Aorta (tissue), 5 donors: ENCODE measurements around the gene CCDC88B. TPM values are rescaled to one million over a fixed set of nuclear protein-coding genes. Genes with fewer than 3 reads are reported as not detected.

Source experiments
- ATAC-seq: fragments of 200-7000 bp; cut with Tn5 transposase; one replicate; pipeline ENCODE4 v1.9.1; 2022; ENCODE audit warnings: moderate library complexity; ENCODE audit not compliant: low FRiP score
- DNase-seq, 2 donors: peaks; one replicate each; pipeline ENCODE4 v3.0.0-alpha.2; 2020
- H3K27ac ChIP-seq, 2 donors: one replicate each; pipeline ENCODE4 v1.5.1; 2013; ENCODE audit warnings: low read length in 2 of 2, mild to moderate bottlenecking in 2 of 2, moderate library complexity in 2 of 2, control low read depth in 1 of 2, inconsistent platforms in 1 of 2, low read depth in 1 of 2
- H3K27me3 ChIP-seq, 2 donors: one replicate each; pipeline ENCODE4 v1.6.1; 2013; ENCODE audit warnings: control low read depth in 1 of 2, low read length in 1 of 2, mild to moderate bottlenecking in 1 of 2, moderate library complexity in 1 of 2; ENCODE audit not compliant: insufficient read depth in 2 of 2, control insufficient read depth in 1 of 2
- H3K36me3 ChIP-seq, 2 donors: one replicate each; pipeline ENCODE4 v1.6.1; 2013; ENCODE audit warnings: control low read depth in 1 of 2, low read length in 1 of 2, mild to moderate bottlenecking in 1 of 2; ENCODE audit not compliant: insufficient read depth in 2 of 2, control insufficient read depth in 1 of 2
- H3K4me1 ChIP-seq, 2 donors: one replicate each; pipeline ENCODE4 v1.6.1; 2013; ENCODE audit warnings: low read length in 2 of 2, control low read depth in 1 of 2, mild to moderate bottlenecking in 1 of 2, moderate library complexity in 1 of 2; ENCODE audit not compliant: insufficient read depth in 2 of 2, control insufficient read depth in 1 of 2
- H3K4me3 ChIP-seq, 2 donors: one replicate each; pipeline ENCODE4 v1.5.1; 2013; ENCODE audit warnings: low read length in 2 of 2, control low read depth in 1 of 2, mild to moderate bottlenecking in 1 of 2
- H3K9me3 ChIP-seq: one replicate; pipeline ENCODE4 v1.6.1; 2013; ENCODE audit warnings: mild to moderate bottlenecking, low read length; ENCODE audit not compliant: control insufficient read depth
- WGBS, 2 donors: extraction: QIAGEN DNeasy Blood & Tissue Kit; methylation state at CpG; one replicate each; pipeline ENCODE4 v1.1.7; 2013; 5-methylcytosine and 5-hydroxymethylcytosine counted together
- intact Hi-C, 2 donors: fragments of 100-400 bp; cut with DNase I; formaldehyde crosslinking; loops; one replicate each; pipeline versions ENCODE4 v1.14.2 to v1.15.0; 2022
- polyA plus RNA-seq, 2 donors: library from polyadenylated mRNA; stranded (reverse); fragments of 200-250 nt; gene quantifications; one replicate each; pipeline ENCODE4 v1.2.3, GENCODE V29; 2013
- total RNA-seq, 2 donors: library from RNA; stranded (reverse); fragmentation: NEBNext Ultra II Directional; extraction: Animal tissue kit (Norgen Biotek cat#: 25700); gene quantifications; one replicate each; pipeline ENCODE4 v1.2.1, GENCODE V29; 2021
- donor health status: healthy with polysubstance abuse.
- donor health status: Bipolar disorder and iron deficiency.
- donor health status: DM: no; HTN: no; CAD: no.
- donor health status: DM: no; HTN: no; CAD: no.
- donor health status: DM: yes; HTN: yes; CAD: no.

The CCDC88B gene
- total and polyA plus RNA-seq, 4 donors, result 7.4 to 28.5 (median 16.2) TPM

- Histone ChIP-seq H3K4me3 (no peak overlapping the region), H3K9me3 (no peaks in the 10 kb centered on the region), H3K27ac (no peak overlapping the region), H3K36me3 (no peaks in the 10 kb centered on the region), H3K4me1 (no peaks in the 10 kb centered on the region), H3K27me3 (no peaks in the 10 kb centered on the region)
- ATAC-seq, result no peak
- WGBS, 2 donors, result 90 to 95% methylated on average over 12 of the region's 12 CpGs
- DNase-seq, result peak in 1 of 2 donors; percentile 42
- intact Hi-C loops, result no loop called here
These were observed 7.3 kb downstream of the CCDC88B start for GRCh38 chr11:64347193-64347867.

- WGBS, 2 donors, result 67 to 70% methylated on average over 13 to 14 of the region's 14 CpGs
- Histone ChIP-seq H3K4me3 (no peak overlapping the region), H3K27me3 (no peaks in the 10 kb centered on the region), H3K4me1 (no peaks in the 10 kb centered on the region), H3K27ac (no peak overlapping the region), H3K9me3 (no peaks in the 10 kb centered on the region), H3K36me3 (no peaks in the 10 kb centered on the region)
- DNase-seq (peak in 1 of 2 donors; percentile 72), ATAC-seq (no peak)
- intact Hi-C loops, result no loop called here
These were observed 8.5 kb downstream of the CCDC88B start for GRCh38 chr11:64348383-64349024.

GRCh38 chr11:64349025-64349387 lies 9.0 kb downstream of the CCDC88B start:
- no peaks in the 10 kb centered on the region for H3K36me3 ChIP-seq
- no peaks in the 10 kb centered on the region for H3K27me3 ChIP-seq
- no peak overlapping the region for H3K4me3 ChIP-seq
- H3K27ac ChIP-seq, result no peak overlapping the region
- no peaks in the 10 kb centered on the region for H3K4me1 ChIP-seq
- WGBS, 2 donors, result 92 to 93% methylated on average over 7 of the region's 7 CpGs
- DNase-seq (no peak), ATAC-seq (no peak)
- no peaks in the 10 kb centered on the region for H3K9me3 ChIP-seq
- intact Hi-C loops, result no loop called here

- Histone ChIP-seq H3K9me3 (no peaks in the 10 kb centered on the region), H3K4me3 (no peak overlapping the region), H3K4me1 (no peaks in the 10 kb centered on the region), H3K27ac (no peak overlapping the region), H3K27me3 (no peaks in the 10 kb centered on the region), H3K36me3 (no peaks in the 10 kb centered on the region)
- ATAC-seq (no peak), DNase-seq (no peak)
- WGBS, 2 donors, result 89 to 94% methylated on average over 6 to 11 of the region's 11 CpGs
- intact Hi-C loops, result no loop called here
These were observed 9.4 kb downstream of the CCDC88B start for GRCh38 chr11:64349404-64349803.

GRCh38 chr11:64351136-64351631 lies 11.2 kb downstream of the CCDC88B start:
- no peak overlapping the region for H3K4me3 ChIP-seq
- H3K27me3 ChIP-seq, result no peaks in the 10 kb centered on the region
- WGBS, 2 donors, result 93 to 96% methylated on average over 18 of the region's 18 CpGs
- DNase-seq (peak in 1 of 2 donors; percentile 70), ATAC-seq (no peak)
- intact Hi-C loops, result no loop called here
- no peak overlapping the region for H3K27ac ChIP-seq
- no peaks in the 10 kb centered on the region for H3K36me3 ChIP-seq
- H3K4me1 ChIP-seq, result no peaks in the 10 kb centered on the region
- H3K9me3 ChIP-seq, result no peaks in the 10 kb centered on the region

GRCh38 chr11:64352099-64352994 lies 12.3 kb downstream of the CCDC88B start:
- ATAC-seq (no peak), DNase-seq (peak in 1 of 2 donors; percentile 70)
- Histone ChIP-seq H3K36me3 (no peaks in the 10 kb centered on the region), H3K4me3 (no peak overlapping the region), H3K27ac (no peak overlapping the region), H3K27me3 (no peaks in the 10 kb centered on the region), H3K4me1 (no peaks in the 10 kb centered on the region), H3K9me3 (no peaks in the 10 kb centered on the region)
- intact Hi-C loops, result no loop called here
- 92 to 93% methylated on average over 31 to 33 of the region's 33 CpGs for WGBS, 2 donors

- intact Hi-C loops, result no loop called here
- Histone ChIP-seq H3K4me1 (no peaks in the 10 kb centered on the region), H3K27ac (no peak overlapping the region), H3K9me3 (no peaks in the 10 kb centered on the region), H3K27me3 (no peaks in the 10 kb centered on the region), H3K36me3 (no peaks in the 10 kb centered on the region), H3K4me3 (no peak overlapping the region)
- 86 to 90% methylated on average over 34 of the region's 34 CpGs for WGBS, 2 donors
- ATAC-seq (no peak), DNase-seq (no peak)
These were observed 13.2 kb downstream of the CCDC88B start for GRCh38 chr11:64352995-64353714.

GRCh38 chr11:64353715-64354506 lies 13.9 kb downstream of the CCDC88B start:
- no peaks in the 10 kb centered on the region for H3K9me3 ChIP-seq
- H3K27me3 ChIP-seq, result no peaks in the 10 kb centered on the region
- H3K36me3 ChIP-seq, result no peaks in the 10 kb centered on the region
- 82 to 85% methylated on average over 18 to 20 of the region's 20 CpGs for WGBS, 2 donors
- no peaks in the 10 kb centered on the region for H3K4me1 ChIP-seq
- H3K4me3 ChIP-seq, result no peak overlapping the region
- H3K27ac ChIP-seq, result no peak overlapping the region
- DNase-seq, result no peak
- intact Hi-C loops, result no loop called here
- no peak for ATAC-seq
